GM18858 (cell line): ENCODE data around the gene SPATA2L.

ENCODE experiments used
- ATAC-seq: cut with Tn5 transposase; IDR thresholded peaks from one replicate; pipeline ENCODE4 v1.9.1; 2021; ENCODE audit not compliant: unreplicated experiment

SPATA2L gene, protein sequence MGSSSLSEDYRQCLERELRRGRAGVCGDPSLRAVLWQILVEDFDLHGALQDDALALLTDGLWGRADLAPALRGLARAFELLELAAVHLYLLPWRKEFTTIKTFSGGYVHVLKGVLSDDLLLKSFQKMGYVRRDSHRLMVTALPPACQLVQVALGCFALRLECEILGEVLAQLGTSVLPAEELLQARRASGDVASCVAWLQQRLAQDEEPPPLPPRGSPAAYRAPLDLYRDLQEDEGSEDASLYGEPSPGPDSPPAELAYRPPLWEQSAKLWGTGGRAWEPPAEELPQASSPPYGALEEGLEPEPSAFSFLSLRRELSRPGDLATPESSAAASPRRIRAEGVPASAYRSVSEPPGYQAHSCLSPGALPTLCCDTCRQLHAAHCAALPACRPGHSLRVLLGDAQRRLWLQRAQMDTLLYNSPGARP

DNA sequence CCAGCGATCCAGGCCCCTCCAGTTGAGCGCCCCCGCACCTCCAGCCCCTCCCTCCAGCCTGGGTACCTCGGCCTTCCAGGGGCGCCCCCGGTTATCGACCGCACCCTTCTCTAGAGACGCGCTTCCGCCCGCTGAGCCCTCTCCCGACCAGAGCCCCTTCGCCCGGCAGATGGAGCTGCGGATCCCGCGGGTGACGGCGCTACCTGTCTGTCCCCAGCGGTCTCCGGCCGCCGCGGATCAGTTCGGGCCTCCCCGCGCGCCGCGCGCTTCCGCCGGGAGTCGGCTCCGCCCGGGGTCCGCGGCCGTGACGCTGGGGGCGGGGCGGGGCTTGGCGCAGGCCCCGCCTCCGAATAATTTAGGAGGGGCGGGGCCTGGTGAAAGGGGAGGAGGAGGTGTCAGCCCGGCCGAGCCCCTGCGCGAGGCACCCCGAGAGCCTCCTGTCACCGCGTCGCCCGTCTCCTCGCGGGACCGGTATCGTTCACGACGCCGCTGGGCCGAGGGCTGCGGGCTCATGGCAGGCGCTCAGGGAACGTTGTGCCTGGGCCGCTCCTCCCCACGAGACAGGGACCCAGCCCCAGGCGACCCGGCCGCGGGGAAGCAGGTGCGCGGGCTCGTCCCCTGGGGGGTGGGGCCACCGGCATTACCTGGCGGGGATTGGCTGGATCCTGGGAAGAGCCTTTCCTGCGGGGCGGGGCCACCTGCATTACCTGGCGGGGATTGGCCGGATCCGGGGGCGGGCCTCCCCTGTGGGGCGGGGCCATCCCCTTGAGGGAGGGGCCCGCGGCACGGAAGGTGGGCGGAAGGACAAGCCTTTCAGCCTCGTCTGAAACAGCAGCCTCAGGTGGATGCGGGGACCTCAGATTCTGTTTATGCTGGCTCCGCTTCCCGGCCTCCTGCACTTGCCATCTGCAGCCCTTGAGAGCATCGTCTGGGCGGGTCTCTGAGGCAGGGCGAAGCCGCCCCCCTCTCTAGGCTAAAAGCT is at the start of gene SPATA2L:
Gene SPATA2L, minus strand, starts transcription at position 281 of the 982 bp plus-strand sequence. CDS start 473 bp downstream, outside the sequence.
- ATAC-seq, result peak; percentile 52

DNA sequence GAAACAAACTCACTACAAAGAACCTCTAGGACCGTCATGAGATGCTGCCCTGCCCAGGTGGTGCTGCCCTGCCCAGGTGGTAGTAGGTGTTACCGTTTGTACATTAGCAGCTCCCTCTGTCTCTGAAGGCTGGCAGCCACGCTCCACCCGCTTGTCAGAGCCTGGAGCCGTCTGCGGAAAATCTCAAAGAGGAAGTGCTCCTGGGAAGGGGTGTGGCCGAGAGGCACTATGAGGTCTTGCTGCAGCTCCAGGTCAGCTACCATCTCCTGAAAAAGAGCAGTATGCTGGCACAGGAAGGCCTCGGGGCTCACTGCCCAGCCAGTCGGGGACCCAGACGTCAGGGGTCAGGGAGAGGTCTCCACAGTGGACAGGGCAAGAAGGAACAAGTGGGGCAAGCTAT is 48.1 kb upstream of the SPATA2L start:
- no peak for ATAC-seq

DNA sequence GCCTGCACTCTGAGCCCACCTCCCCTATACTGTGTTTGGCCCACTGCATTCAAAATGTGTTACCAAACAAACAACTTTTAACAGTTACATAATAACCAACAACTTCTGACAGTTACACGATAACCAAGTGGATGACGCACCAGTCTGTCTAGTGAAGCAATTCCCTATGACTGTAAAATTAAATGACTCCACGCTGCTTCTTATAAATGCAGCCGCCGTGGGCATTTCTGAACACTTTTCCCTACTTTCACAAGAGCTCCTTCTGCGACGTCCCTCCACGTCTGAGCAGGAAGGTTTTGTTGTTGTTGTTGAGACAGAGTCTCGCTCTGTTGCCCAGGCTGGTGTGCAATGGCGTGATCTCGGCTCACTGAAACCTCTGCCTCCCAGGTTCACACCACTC is 47.4 kb upstream of the SPATA2L start:
- ATAC-seq, result no peak

DNA sequence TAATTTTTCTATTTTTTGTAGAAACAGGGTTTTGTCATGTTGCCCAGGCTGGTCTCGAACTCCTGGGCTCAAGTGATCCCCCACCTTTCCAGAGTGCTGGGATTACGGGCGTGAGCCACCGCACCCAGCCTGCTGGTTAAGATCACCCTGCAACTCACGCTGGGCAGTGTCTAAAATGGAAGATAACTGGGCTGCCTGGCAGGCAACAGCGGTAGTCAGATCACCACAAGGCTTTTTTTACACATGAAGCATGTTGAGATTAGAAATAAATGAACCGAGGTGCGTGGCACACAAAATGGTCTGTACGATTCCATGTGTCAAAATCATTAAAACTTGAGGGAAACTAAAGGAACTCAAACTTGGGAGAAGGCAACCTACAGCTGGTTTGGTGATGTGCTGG is 46.6 kb upstream of the SPATA2L start:
- ATAC-seq, result no peak

DNA sequence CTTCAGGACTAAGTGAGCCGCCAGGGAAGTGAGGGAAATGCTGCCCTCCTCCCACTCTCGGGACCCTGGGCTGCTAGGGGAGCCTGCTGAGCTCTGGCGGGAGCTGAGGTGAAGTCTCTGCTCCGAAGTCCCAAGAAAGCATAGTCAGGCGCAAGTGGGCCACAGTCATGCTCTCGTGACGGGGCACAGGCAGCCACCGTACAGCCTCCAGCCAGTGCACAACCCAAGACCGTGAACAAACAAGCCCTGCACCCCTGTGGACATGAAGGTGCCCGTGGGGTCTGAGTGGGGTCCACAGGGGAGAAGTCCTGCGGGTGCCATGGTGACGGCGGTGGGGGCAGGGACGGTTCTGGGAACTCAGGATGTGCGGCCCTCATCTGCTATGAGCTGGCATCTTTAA is 44.5 kb upstream of the SPATA2L start:
- no peak for ATAC-seq

DNA sequence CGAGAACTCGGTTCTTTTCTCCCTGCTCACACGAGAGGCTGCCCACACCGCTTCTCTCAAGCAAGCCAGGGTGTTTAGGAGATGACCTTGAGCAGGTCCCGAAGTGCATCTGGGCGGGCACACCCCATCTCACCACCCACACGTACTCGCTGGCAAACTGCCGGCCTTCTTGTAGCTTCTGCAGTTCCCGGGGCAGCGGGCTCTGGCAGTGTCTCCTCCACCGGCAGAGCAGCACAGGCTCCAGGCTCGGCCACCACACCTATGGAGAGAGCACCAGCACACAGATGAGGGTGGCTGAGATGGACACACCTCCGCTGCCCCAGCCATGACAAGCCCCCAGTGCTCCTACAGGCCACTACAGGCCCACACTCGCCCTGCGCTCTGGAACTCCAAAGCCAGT is 43.3 kb upstream of the SPATA2L start:
- no peak for ATAC-seq

DNA sequence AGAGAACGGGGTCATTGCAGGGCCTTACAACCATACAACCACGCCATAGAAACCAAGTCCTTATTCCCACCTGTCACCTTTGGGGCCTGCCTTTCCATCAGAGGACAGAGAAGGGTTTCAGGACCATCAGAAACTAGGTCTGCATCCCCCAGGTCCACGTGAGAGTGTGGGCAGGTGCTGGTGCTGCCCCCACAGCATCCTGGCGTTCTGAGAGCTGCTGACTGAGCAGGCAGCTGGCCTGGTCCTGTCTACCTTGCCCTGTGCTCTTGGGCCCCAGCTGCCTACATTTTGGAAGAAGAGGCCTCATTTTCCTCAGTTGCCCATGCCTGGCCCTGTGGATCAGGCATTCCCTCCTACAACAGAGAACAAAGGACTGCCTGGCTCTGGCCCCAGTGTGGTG is 41.4 kb upstream of the SPATA2L start:
- no peak for ATAC-seq

DNA sequence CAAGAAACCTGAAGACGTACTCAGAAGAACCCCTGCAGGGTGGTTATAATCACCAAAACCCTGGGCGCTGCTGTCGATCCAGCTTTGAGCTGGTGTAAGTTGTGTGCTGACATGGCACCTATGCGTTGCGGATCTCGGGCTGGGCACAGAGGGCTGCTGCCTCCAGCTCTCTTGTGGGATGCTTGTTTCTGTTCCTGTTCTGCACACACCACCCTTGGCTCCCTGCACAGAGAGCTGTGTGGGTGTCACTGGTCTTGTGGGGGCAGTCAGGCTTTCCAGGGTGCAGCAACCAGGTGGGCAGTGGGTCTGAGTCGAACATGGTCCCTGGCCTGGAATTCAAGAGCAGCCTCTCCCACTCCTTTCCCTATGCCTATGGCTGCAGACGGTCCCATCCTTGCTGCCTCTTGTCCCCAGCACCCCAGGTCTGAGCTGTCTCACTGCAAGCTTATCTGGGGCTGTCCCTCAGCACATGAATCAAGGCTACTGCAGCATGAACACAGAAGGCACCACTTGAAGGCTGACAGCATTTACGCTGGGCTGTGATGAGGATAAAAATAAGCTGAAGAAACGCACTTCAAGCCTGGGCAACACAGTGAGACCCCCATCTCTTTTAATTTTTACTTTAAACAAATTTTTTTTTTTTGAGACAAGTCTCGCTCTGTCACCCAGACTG is 40.0 kb upstream of the SPATA2L start:
- ATAC-seq, result no peak

DNA sequence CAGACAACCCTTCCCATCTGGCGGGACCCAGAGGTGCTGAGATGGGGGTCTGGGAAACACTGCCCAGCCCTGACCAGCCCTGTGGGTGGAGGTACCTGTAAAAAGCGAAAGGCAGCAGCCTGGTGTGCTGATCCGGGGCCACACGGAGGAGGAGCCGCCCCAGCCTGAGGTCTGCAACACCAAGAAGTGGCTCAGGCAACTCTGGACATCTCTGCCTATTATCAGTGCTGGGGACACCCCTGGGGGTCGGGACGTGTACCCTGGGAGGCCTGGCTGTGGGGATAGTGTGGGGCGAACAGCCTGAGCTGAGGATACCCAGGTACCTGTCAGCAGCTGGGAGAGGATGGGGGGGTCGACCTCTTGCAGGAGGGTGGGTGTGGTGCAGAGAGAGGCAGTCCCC is 37.9 kb upstream of the SPATA2L start:
- no peak for ATAC-seq

DNA sequence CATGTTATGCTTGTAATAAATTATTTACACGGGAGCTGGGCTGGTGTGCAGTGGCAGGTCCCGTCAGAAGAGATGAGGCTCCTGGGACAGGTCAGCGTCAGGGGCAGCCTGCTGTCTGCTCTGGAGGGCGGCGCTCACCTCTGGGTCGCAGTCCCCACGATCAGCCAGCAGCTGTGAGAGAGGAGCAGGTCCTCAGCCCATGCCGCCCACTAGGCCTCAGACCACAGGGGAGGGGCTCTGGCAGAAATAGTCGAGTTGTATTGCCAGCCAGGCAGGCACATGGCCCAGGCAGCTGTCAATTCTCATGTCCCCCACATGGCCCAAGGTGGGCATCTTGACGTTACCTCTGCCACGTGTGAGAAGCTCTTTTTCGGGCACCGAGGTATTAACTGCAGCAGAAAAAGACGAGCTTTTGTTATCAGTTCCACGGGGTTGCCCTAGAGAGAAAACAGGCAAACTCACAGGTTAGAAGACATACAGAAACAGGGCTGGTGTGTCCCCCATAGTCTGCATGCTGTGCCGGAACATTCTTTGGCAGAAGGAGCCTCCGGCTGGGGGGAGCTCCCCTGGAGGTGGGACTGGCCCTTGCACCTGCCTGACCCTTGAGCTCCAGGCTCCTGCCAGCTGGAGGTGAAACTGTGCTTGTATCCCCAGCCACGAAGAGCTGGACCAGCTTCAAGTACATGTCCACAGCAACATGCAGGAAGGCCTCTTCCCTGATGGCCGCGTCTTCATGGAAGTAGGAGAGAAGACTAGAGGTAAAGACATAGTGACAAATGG is 37.2 kb upstream of the SPATA2L start:
- no peak for ATAC-seq

DNA sequence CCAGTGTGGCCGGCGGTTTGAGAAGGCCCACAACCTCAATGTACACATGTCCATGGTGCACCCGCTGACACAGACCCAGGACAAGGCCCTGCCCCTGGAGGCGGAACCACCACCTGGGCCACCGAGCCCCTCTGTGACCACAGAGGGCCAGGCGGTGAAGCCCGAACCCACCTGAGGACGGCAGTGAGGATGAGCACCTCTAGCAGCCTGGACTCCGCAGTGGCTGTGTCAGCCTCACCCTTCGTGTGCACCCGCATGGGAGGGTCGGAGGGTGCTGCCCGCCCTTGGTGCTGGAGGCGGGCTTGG is 36.5 kb upstream of the SPATA2L start:
- no peak for ATAC-seq

DNA sequence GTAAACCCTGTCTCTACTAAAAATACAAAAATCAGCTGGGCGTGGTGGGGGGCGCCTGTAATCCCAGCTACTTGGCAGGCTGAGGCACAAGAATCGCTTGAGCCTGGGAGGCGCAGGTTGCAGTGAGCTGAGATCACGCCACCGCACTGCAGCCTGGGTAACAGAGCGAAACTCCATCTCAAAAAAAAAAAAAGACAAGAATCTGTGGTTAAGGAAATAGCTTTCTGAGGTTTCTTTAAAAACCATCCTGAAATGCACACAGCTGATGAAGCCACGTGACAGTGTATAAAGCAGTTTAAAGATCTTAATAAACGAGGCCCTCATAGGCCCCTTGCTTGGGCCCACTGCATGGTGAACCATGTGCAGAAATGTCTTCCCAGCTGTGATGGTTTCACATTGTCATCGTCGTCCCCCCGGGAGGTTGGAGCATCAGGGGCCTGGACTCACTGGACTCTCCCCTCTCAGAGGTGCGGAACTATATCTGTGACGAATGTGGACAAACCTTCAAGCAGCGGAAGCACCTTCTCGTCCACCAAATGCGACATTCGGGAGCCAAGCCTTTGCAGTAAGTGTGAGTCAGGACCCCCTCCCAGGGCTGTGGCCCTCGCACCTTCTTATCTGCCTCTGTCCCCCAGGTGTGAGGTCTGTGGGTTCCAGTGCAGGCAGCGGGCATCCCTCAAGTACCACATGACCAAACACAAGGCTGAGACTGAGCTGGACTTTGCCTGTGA is 36.0 kb upstream of the SPATA2L start:
- ATAC-seq, result no peak

DNA sequence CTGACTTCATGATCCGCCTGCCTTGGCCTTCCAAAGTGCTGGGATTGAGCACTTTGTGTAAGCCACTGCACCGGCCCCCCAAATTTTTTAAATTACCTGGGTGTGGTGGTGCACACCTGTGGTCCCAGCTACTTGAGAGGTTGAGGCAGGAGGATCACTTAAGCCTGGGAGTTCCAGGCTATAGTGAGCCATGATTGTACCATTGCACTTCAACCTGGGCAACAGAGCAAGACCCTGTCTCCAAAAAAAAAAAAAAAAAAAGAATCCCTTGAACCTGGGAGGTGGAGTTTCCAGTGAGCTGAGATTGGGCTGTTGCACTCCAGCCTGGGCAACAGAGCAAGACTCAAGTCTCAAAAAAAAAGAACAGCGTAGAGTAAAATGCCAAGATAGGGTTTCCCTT is 35.0 kb upstream of the SPATA2L start:
- no peak for ATAC-seq

DNA sequence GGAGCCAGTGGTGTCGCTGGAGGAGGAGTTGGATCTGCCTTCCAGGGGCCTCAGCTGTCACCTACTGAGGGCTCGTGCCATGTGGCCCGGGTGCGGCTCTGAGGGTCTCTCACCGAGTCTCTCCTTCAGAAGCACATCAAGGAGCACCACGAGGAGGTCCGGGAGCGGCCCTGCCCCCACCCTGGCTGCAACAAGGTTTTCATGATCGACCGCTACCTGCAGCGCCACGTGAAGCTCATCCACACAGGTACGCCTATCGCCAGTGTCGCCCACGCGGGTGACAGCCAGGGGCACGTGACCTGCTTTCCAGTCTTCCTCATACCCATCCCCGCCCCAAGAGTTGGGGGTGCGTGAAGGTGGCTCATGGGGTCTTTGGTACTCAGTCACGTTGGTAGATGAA is 32.3 kb upstream of the SPATA2L start:
- ATAC-seq, result no peak

DNA sequence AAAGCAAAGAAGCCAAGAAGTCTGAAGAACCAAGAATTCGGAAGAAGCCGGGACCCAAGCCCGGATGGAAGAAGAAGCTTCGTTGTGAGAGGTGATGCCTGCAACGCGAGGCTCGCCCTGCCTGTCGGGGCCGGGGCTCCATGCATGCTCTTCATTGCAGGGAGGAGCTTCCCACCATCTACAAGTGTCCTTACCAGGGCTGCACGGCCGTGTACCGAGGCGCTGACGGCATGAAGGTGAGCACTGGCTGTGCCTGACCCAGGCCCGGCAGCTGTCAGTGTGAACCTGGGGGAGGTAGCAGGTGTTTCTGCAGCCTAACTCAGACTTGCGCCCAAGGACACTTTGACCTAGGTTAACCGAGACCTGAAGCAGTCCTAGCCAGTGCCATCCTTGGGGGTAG is 31.8 kb upstream of the SPATA2L start:
- no peak for ATAC-seq

DNA sequence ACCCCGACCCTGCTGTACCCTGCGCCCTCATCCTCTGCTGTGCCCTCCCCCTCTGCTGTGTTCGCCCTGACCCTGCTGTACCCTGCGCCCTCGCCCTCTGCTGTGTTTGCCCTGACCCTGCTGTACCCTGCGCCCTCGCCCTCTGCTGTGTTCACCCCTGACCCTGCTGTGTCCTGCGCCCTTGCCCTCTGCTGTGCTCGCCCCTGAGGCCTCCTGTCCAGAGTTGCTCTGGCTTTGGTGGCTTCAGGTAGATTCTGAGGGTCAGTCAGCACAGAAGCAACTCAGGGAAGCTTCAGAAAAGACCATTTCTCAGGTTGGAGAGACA is 31.4 kb upstream of the SPATA2L start:
- ATAC-seq, result no peak

DNA sequence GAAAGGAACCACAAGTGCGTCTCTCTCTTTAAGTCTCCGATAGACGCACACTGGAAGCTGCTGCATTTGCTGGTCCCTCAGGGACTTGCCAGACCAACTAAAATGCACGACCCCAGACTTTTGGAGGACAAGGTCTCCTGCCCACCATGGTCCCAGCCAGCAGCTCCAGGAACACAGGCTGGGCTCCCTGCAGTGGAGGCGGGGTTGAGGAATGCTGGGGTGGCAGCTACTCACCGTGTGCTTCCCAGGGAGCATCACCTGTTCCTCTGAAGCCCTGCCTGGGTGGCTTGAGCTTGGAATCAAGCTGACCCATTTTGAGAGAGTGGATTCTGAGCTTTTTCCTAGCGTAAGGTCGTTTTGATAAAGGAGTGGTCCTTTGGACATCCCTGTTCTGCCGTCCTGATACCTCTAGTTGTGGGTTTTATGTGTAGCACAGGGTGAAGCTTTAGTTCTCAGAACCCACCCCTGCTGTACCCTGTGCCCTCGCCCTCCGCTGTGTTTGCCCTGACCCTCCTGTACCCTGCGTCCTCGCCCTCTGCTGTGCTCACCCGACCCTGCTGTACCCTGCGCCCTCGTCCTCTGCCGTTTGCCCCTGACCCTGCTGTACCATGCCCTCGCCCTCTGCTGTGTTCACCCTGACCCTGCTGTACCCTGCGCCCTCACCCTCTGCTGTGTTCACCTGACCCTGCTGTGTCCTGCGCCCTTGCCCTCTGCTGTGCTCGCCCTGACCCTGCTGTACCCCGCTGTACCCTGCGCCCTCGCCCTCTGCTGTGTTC is 30.8 kb upstream of the SPATA2L start:
- no peak for ATAC-seq

DNA sequence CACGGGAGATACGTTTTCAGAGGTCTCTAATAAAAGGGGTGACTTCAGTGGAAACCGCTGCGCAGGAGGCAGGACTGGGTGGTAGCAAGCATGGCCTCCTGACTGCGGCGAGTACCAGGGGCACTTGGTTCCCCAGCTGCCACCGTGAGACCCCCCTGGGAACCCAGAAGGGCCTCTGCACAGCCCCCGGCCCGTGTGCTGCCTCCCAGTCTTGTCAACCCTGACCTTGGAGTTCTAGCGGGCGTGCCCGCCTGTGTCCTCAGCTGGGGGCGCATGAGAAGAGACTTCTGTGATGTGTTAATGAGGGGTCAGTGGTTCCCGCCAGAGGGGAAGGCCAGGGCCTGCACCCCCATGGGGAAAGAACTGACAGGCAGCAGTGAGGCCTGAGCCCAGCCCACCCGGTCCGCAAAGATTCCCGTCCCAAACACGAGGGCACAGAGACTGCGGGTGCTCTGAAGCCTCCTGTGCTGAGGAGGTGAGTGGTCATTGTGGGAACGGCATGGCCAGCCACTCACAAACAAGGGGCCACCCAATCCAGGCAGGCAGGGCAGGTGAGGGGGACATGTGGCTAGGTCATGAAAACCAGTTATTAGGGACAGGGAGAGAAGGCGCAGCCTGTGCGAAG is 29.2 kb upstream of the SPATA2L start:
- ATAC-seq, result no peak
